Stimulated activated naive CD8-positive, alpha-beta T cell treated with anti-CD3 and anti-CD28 coated beads, Interleukin-15, amount 100 ng/mL, for 72 hours (primary cell): ENCODE results near the gene GRM8.

ENCODE experiments used
- ATAC-seq: fragments of 150-1000 bp; cut with Tn5 transposase; 2 replicates; pipeline ENCODE4 v1.10.0; 2021; ENCODE audit warnings: mild to moderate bottlenecking, moderate library complexity
- DNase-seq, 2 donors: peaks; one replicate each; pipeline ENCODE4 v3.0.0; 2021 to 2022
- H3K27ac Mint-ChIP-seq, 2 donors: one replicate each; pipeline ENCODE4 v1.8.0; 2022; ENCODE audit warnings: mild to moderate bottlenecking in 2 of 2, mixed read lengths in 2 of 2, moderate library complexity in 2 of 2
- H3K27me3 Mint-ChIP-seq: one replicate; pipeline ENCODE4 v1.8.0; 2022; ENCODE audit warnings: mixed read lengths
- H3K4me1 Mint-ChIP-seq: one replicate; pipeline ENCODE4 v1.8.0; 2022; ENCODE audit warnings: mild to moderate bottlenecking, mixed read lengths
- H3K4me3 Mint-ChIP-seq, 2 donors: one replicate each; pipeline ENCODE4 v1.8.0; 2022; ENCODE audit warnings: mild to moderate bottlenecking in 2 of 2, mixed read lengths in 2 of 2, moderate library complexity in 1 of 2
- H3K9me3 Mint-ChIP-seq, 2 donors: one replicate each; pipeline ENCODE4 v1.8.0; 2022; ENCODE audit warnings: mixed read lengths in 2 of 2

The GRM8 gene

DNA sequence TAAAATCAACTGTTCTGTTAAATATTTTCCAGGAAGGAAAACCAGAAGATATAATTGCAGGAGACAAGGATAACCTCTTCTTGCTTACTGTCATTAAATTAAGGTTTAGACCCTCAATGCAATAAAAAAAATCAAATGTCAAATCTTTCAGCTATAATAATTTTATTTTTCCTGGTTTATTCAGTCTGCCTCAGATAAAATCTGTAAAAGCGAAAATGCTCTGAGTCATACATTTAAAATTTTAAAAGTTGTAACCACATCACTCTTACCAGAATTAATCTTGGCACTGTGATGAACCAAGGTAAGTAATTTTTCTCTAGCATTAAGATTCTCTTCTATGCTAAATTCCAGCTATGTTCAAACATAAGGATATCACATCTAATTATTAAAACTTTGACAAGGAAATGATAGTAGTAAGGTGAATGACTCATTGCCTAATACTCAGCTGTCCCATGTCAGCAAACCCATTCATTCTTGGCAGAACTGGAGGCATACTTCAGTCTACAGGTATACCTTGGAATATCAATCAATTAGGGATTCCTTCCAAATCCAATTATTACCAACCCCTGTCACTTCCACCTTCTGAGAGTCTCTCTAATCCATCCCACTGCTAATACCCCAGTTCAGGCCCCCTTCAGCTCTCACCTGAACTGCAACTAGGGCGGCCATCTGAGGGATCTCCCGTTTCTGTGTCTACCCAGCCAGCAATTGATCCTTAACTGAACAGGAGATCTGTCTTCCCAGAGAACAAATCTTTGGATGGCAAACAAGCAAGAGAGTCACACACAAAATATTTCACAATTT is 434.1 kb downstream of the GRM8 start:
- H3K4me3 Mint-ChIP-seq, result no peak overlapping the region
- no peaks in the 10 kb centered on the region for H3K9me3 Mint-ChIP-seq
- ATAC-seq (no peak), DNase-seq (no peak)
- no peaks in the 10 kb centered on the region for H3K4me1 Mint-ChIP-seq
- no peaks in the 10 kb centered on the region for H3K27me3 Mint-ChIP-seq
- no peak overlapping the region for H3K27ac Mint-ChIP-seq

- Mint-ChIP-seq H3K9me3 (peaks cover 0 to 7% of the 10 kb centered on the region in 2 donors), H3K27ac (no peak overlapping the region), H3K4me1 (no peaks in the 10 kb centered on the region), H3K27me3 (peaks cover 11% of the 10 kb centered on the region), H3K4me3 (no peak overlapping the region)
- DNase-seq (no peak), ATAC-seq (no peak)
Measured at GRCh38 chr7:126809188-126809587, 443.6 kb downstream of the GRM8 start.

DNA sequence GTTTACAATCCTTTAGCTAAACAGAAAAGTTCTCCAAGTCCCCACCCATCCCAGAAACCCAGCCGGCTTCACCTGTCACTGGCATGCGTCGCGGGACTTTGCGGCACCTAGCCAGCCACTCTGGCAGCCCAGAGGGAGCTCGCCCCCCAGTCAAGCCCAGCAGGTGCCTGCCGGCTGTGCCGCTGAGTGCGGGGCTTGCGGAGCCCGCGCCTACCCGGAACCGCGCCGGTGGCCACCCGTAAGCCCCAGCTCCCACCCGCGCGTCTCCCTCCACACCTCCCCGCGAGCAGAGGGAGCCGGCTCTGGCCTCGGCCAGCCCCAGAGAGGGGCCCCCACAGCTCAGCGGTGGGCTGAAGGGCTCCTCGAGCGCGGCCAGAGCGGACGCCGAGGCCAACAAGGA is 446.1 kb downstream of the GRM8 start:
- Mint-ChIP-seq H3K9me3 (peaks cover 0 to 7% of the 10 kb centered on the region in 2 donors), H3K27me3 (peaks cover 11% of the 10 kb centered on the region), H3K4me1 (no peaks in the 10 kb centered on the region), H3K27ac (no peak overlapping the region), H3K4me3 (no peak overlapping the region)
- DNase-seq (no peak), ATAC-seq (peak; percentile 49)

DNA sequence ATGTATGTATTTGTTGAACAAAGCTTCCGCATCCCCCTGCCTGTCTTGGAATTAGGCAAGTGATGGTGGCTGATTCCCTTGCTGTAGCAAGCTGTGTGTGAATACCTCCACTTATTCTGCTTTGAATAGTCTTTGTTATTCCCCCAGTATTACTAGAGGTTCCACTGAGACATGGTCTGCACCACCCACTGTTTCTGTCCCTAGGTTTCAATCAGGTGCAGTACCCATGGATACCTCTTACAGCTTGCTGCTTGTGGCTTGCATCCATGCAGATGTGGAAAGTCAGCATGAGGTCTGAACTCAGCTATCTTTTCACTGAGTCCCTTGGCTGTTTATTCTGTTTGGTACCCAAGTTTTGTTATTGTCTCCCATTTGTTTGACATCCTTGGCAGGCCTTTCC is 447.4 kb downstream of the GRM8 start:
- Mint-ChIP-seq H3K4me3 (no peak overlapping the region), H3K27me3 (peaks cover 11% of the 10 kb centered on the region), H3K4me1 (no peaks in the 10 kb centered on the region), H3K27ac (no peak overlapping the region), H3K9me3 (no peaks in the 10 kb centered on the region)
- DNase-seq, result no peak
- no peak for ATAC-seq

- no peak for DNase-seq
- no peak for ATAC-seq
- Mint-ChIP-seq H3K27me3 (peaks cover 11% of the 10 kb centered on the region), H3K4me3 (no peak overlapping the region), H3K27ac (no peak overlapping the region), H3K4me1 (no peaks in the 10 kb centered on the region), H3K9me3 (no peaks in the 10 kb centered on the region)
Measured at GRCh38 chr7:126804604-126805003, 448.1 kb downstream of the GRM8 start.

DNA sequence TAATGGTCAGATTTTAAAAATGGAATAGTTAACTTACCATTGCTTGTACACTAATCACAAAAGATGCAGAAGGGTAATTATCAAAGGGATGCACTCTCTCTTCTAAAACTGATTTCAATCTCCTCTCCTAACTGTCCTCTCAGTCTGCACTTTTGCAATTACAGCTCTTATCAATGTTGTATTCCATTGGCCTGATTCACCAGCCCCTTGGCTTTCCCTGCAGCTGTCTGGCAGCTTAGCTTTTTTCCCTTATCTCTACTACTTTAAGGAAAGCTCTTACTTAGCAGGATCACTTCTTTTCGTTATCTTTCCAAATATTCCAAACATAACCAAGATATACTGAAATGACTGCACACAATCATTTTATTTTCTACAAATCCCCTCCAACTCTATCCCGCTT is 448.8 kb downstream of the GRM8 start:
- Mint-ChIP-seq H3K9me3 (no peaks in the 10 kb centered on the region), H3K4me1 (no peaks in the 10 kb centered on the region), H3K27me3 (peaks cover 14% of the 10 kb centered on the region), H3K4me3 (no peak overlapping the region), H3K27ac (no peak overlapping the region)
- ATAC-seq, result no peak
- DNase-seq, result no peak

- H3K27me3 Mint-ChIP-seq, result peaks cover 21% of the 10 kb centered on the region
- ATAC-seq (peak; percentile 78), DNase-seq (peak; percentile 20 to 23)
- H3K4me1 Mint-ChIP-seq, result no peaks in the 10 kb centered on the region
- H3K9me3 Mint-ChIP-seq, result no peaks in the 10 kb centered on the region
- no peak overlapping the region for H3K4me3 Mint-ChIP-seq
- no peak overlapping the region for H3K27ac Mint-ChIP-seq
Measured at GRCh38 chr7:126803060-126803665, 449.6 kb downstream of the GRM8 start.

DNA sequence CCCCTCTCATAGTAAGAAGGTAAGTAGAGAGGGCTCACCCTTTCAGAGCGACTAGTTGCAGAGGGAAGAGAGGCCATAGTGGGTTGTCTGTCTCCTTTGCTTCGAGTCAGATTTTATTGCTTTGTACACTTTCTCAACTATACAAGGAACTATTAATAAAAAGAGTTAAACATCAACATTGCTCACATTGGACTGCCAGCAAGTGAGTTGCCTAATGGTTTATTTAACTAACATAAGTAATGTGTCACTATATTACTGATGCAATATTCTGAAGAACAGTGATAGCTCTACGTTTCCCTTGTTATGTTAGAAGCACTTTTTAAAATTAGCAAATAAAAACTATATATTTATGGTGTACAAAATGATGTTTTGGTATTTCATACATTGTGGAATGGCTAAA is 451.0 kb downstream of the GRM8 start:
- Mint-ChIP-seq H3K4me1 (no peaks in the 10 kb centered on the region), H3K27me3 (peaks cover 21% of the 10 kb centered on the region), H3K9me3 (no peaks in the 10 kb centered on the region), H3K27ac (no peak overlapping the region), H3K4me3 (no peak overlapping the region)
- no peak for DNase-seq
- ATAC-seq, result no peak

DNA sequence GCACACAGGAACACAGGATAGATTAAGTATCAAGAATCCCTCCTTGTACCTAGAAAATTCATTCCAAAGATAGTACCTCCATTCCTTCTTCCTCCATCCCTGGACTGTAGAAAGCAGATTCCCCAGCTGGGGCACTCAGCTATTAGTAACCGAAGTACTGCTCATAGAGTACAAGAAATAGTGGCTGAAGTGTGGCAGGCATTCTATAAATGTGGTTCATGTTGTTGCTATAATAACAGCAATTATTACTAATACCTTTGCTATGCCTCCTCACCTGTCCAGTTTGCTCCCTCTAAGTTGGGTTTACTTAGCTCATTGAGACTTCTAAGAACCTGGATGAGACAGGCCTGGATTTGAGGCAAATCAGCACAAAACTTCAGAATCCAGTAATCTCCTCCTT is 453.2 kb downstream of the GRM8 start:
- Mint-ChIP-seq H3K9me3 (no peaks in the 10 kb centered on the region), H3K4me1 (no peaks in the 10 kb centered on the region), H3K27ac (no peak overlapping the region), H3K4me3 (no peak overlapping the region), H3K27me3 (peaks cover 12% of the 10 kb centered on the region)
- no peak for ATAC-seq
- DNase-seq, result no peak

DNA sequence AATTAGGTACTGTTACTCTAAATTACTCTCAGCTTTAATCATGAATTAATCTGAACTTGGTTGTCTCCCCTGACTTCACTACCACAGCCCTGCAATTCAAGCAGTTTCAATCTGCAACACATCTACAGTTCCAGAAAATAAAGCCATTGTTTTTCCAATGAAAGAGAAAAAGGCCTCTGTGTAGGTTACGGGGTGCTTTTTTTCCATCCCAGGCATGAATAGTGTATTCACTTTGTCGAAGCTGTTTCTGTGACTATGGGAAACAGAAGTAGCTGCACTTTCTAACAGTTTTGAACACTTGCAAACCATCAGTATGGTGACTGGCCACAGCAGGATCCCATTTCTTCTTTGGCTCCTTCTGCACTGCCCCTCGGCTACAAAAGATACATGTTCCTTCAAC is 460.2 kb downstream of the GRM8 start:
- no peaks in the 10 kb centered on the region for H3K27me3 Mint-ChIP-seq
- no peak overlapping the region for H3K4me3 Mint-ChIP-seq
- H3K9me3 Mint-ChIP-seq, result no peaks in the 10 kb centered on the region

GRCh38 chr7:126791306-126791705 is 461.4 kb downstream of the GRM8 start:
- no peak overlapping the region for H3K27ac Mint-ChIP-seq
- peaks cover 6% of the 10 kb centered on the region for H3K27me3 Mint-ChIP-seq
- no peak for DNase-seq
- no peaks in the 10 kb centered on the region for H3K9me3 Mint-ChIP-seq
- H3K4me3 Mint-ChIP-seq, result no peak overlapping the region
- no peak for ATAC-seq
- H3K4me1 Mint-ChIP-seq, result no peaks in the 10 kb centered on the region

More for the DNA sequence above, 460.2 kb downstream of the GRM8 start:
- DNase-seq, result no peak
- Mint-ChIP-seq H3K27ac (no peak overlapping the region), H3K4me1 (no peaks in the 10 kb centered on the region)
- no peak for ATAC-seq

- H3K4me3 Mint-ChIP-seq, result no peak overlapping the region
- no peaks in the 10 kb centered on the region for H3K4me1 Mint-ChIP-seq
- no peak for ATAC-seq
- no peak for DNase-seq
- H3K27ac Mint-ChIP-seq, result no peak overlapping the region
- H3K27me3 Mint-ChIP-seq, result peaks cover 6% of the 10 kb centered on the region
- no peaks in the 10 kb centered on the region for H3K9me3 Mint-ChIP-seq
Measured at GRCh38 chr7:126790763-126791162, 462.0 kb downstream of the GRM8 start.

DNA sequence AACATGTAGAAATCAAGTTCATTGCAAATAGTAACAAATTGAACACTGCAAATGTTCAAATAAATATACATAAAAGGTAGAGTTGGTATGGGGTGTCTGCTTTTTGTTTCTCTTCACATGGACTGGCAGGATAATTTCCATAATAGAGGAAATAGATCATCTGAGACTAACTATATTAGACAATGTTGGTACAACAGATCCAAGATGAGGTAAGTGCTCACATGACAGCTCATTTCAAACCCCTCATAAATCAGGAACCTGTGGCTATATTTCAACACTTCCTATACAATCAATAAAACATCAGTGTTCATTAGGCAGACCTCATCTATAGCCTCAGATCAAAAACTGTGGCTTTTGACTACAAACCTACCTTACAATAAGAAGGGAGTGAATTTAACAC is 469.1 kb downstream of the GRM8 start:
- Mint-ChIP-seq H3K4me3 (no peak overlapping the region), H3K9me3 (no peaks in the 10 kb centered on the region), H3K27me3 (peaks cover 13% of the 10 kb centered on the region), H3K4me1 (no peaks in the 10 kb centered on the region), H3K27ac (no peak overlapping the region)
- no peak for DNase-seq
- ATAC-seq, result no peak

GRCh38 chr7:126780993-126781392 is 471.7 kb downstream of the GRM8 start:
- H3K4me1 Mint-ChIP-seq, result no peaks in the 10 kb centered on the region
- H3K27ac Mint-ChIP-seq, result no peak overlapping the region

GRCh38 chr7:126778101-126778500 is 474.6 kb downstream of the GRM8 start:
- DNase-seq, result no peak
- no peak overlapping the region for H3K27ac Mint-ChIP-seq
- peaks cover 7% of the 10 kb centered on the region for H3K27me3 Mint-ChIP-seq
- no peak overlapping the region for H3K4me3 Mint-ChIP-seq
- no peaks in the 10 kb centered on the region for H3K4me1 Mint-ChIP-seq
- no peak for ATAC-seq
- H3K9me3 Mint-ChIP-seq, result no peaks in the 10 kb centered on the region

More at GRCh38 chr7:126780993-126781392, 471.7 kb downstream of the GRM8 start:
- Mint-ChIP-seq H3K9me3 (no peaks in the 10 kb centered on the region), H3K4me3 (no peak overlapping the region), H3K27me3 (peaks cover 7% of the 10 kb centered on the region)
- ATAC-seq (no peak), DNase-seq (no peak)

GRCh38 chr7:126776498-126776897 is 476.2 kb downstream of the GRM8 start:
- peaks cover 7% of the 10 kb centered on the region for H3K27me3 Mint-ChIP-seq
- no peaks in the 10 kb centered on the region for H3K9me3 Mint-ChIP-seq
- no peaks in the 10 kb centered on the region for H3K4me1 Mint-ChIP-seq
- no peak for ATAC-seq
- DNase-seq, result no peak
- no peak overlapping the region for H3K27ac Mint-ChIP-seq
- no peak overlapping the region for H3K4me3 Mint-ChIP-seq
